GM20000 (cell line): ENCODE results near the gene FSTL4.

Experiments used
- DNase-seq: peaks from one replicate; pipeline ENCODE4 v3.0.0; 2012; ENCODE audit warnings: low spot score
- CTCF ChIP-seq: IDR thresholded peaks from 2 replicates; pipeline ENCODE4 v1.5.1; 2012; ENCODE audit warnings: mild to moderate bottlenecking, control low read depth; ENCODE audit errors: extremely low read depth, missing control alignments

FSTL4 gene

DNA sequence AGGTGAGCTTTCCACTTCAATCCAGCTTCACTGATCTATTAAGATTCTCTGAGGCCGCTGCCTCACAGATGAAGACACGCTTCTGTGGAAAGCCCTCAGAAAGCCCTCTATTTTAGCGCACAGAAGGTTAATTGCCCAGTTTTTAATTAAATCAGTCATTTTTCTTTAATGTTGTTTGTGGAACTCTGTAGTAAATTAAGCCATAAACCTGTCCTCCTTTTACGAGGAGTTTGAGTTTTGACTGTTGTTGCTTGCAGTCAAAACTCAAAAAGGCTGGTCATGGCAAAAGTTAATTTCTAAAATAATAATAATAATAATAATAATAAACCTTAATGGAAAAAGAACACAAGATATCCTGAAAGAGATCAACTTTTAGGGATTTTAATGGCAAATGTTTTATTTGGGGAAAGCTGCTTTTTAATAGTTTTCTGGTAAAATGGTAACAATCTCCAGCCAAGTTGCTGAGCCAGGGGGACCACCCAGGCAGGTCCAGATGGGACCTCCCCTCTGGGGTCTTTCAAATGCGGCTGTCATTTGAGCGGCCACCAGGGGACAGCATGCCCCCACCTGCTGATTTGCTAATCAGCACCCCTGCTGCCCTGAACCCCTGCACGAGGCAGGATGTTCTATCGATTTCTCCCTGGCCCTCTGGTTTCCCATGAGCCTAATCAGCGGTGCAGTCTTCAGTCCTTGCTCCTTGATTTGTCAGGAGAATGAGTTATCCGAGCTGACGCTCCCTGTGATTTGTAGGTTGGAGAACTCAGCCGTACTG, 247.2 kb downstream of the FSTL4 start:
- no peak for TF ChIP-seq CTCF
- DNase-seq = no peak

DNA sequence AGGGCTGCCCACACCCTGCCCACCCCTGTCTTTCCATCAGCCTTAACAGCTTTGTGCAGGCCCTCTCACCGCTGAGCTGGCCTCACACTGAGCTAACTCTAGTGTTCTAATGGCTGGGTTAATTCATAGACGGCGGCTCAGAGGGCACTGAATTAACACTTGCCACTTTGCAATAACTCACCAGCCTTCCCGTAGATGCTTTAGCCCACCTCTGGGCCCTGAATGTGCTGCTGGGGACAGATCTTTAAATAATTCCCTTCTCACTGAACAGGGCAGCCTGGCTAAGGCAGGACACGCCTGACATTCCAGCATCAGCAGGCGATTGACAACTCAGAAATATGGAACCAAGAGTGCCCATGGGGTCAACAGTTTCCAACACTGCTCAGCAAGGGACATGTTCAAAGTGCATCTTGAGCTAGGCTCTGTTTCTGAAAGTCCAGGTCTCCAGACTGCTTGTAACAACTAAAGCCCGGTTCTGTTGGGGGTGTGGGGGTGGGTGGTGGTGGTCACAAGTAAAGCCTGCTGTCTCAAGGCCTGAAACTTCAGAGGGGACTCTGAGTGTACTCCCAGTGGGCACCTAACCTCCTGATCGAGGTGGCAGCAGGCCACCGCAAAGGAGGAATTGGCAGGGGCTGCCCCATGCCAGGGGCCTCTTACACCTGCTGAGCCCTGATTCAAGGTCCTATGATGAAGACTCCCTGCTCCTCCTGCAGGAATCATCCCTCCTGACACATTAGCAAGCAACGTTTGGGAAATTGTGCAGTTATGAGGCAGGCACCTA, 248.3 kb downstream of the FSTL4 start:
- TF ChIP-seq CTCF = no peak

GRCh38 chr5:133362438-133362837, 249.9 kb downstream of the FSTL4 start:
- no peak for DNase-seq
- TF ChIP-seq CTCF = no peak

More for the DNA sequence above, 248.3 kb downstream of the FSTL4 start:
- DNase-seq = no peak

GRCh38 chr5:133361922-133362321, 250.4 kb downstream of the FSTL4 start:
- DNase-seq = no peak
- TF ChIP-seq CTCF = no peak

DNA sequence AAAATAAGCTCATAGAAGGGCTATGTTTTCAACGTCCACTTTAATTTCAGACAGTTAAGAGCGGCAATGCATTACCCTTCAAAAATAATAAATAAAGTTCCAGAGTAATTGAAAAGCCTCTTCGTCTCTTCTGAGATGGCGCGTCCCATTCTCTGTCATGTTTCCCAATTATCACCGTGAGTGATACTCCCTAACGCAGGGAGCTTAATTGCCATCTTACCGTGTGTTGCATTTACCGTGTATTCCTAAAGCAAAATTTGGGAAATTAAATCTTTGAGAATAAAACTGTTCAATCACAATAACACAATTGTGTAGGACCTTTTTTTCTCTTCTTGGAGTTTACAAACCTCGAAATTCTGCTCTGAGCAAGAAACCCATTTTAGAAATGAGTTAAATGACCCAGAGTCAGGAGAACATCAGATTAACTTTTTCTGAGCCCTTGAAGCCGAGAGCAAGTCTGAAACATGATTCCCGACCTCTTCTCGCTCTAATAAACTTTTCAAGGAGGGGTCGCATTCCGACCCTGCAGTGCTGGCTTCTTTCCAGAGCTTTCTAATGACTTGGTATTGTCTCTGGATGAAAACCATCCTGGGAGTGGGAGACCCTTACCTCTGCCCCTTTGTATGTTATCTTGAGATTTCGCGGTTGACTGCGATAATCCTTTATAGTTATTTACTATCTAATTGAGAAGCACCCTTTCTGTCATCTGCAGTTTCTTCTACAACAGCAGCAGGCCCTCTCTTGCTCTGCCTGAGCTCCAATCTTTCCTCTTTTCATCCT, 251.5 kb downstream of the FSTL4 start:
- no peak for TF ChIP-seq CTCF
- no peak for DNase-seq

- no peak for TF ChIP-seq CTCF
- DNase-seq = no peak
Observed at GRCh38 chr5:133359861-133360260, 252.5 kb downstream of the FSTL4 start.

- no peak for TF ChIP-seq CTCF
- no peak for DNase-seq
Observed at GRCh38 chr5:133358271-133358670, 254.1 kb downstream of the FSTL4 start.
